DMS114 treated with DMSO at 0.1 percent for 48 hours (cell line): ENCODE results near the gene SLC45A3.

Source experiments
- DNase-seq: peaks from one replicate; lab custom pipeline; 2025; ENCODE audit not compliant: unreplicated experiment; lab: John Stamatoyannopoulos, UW

Gene SLC45A3

DNA sequence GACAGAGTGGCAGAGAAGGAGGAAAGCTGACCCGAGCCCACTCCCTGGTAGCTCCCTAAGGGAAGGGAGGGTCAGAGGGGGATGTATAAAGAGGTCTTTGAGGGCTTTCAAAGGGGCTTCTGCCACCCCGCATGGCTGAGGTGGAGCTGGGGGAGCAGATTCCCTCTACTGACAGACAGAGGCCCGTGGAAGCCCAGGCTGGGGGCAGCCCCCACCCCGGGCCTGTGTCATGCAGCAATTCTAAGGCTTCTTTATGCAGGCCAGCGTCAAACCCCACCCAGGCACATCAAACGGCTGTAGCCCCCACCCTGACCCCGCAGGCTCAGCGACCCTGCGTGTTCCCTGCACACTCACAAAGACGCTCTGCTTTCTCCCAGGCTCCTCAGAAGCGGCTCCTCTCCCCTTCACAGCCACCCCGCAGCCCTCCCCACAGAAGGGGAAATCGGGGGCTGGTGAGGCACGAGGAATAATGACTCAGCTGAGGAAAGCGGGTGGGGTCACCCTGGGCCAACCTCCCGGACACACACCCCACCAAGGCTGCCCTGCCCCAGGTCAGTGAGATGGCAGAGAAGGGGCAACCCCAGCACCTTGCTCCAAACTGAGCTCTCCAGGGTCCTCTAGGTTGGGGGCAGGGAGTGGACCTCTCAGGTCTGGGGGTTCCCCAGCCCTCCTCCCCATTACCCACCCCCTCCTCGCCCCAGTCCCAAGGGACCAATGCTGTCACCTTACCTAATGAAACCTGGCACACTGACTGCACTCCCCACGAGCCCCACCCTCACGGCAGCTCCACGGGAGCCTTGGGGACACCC is 10.8 kb downstream of the SLC45A3 start:
- no peak for DNase-seq

DNA sequence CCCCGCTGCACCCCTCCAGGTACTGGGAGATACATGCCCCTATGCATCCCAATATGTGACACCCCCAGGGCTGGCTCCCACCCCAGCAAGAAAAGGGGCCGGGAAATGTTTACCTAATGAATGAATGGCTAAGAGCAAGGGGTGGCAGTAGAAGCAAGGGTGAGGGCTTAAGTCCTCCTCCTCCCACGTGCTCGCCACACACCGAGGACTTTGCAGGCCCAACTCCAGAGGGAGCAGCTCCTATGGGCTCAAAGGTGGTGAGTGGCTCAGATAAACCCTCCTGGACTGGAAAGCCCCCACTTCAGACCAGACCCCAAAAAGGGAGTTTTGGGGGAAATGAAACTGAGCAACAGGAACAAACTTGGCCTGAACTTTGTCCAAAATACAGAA is 11.4 kb downstream of the SLC45A3 start:
- DNase-seq, result no peak

DNA sequence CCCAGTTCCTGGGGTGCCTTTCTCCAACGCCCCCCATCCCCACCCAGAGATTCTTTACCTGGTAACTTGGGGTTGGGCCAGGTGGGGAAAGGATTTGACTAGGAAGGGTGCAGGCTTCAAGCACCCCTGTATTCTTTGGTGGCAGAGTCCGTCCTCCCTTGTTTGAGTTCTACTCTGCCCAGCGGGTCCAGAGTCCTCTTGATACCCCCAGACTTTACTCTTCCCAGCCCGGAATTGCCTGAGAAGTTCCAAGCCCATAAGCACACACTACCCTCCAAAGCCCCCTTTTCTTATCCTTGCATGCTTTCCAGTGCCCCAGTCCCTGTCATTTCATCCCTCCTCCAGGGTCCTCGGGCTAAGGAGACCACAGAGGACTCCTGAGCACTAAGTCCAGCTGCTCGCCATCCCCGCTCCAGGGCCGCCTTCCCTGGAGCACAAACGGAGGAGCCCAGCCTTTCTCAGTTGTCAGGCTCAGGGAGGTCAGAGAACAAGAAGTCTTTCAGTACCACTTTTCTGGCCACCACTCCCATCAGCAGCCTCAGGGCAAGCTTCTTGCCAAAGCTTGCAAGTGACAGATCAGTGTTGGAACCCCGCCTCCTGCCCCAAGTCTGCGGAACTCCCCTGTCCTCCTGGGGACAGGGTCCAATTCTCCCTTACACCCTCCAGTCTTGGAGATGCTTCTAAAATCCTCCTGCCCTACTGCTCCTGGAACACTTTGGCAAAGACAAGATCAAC is 12.2 kb downstream of the SLC45A3 start:
- DNase-seq, result no peak

DNA sequence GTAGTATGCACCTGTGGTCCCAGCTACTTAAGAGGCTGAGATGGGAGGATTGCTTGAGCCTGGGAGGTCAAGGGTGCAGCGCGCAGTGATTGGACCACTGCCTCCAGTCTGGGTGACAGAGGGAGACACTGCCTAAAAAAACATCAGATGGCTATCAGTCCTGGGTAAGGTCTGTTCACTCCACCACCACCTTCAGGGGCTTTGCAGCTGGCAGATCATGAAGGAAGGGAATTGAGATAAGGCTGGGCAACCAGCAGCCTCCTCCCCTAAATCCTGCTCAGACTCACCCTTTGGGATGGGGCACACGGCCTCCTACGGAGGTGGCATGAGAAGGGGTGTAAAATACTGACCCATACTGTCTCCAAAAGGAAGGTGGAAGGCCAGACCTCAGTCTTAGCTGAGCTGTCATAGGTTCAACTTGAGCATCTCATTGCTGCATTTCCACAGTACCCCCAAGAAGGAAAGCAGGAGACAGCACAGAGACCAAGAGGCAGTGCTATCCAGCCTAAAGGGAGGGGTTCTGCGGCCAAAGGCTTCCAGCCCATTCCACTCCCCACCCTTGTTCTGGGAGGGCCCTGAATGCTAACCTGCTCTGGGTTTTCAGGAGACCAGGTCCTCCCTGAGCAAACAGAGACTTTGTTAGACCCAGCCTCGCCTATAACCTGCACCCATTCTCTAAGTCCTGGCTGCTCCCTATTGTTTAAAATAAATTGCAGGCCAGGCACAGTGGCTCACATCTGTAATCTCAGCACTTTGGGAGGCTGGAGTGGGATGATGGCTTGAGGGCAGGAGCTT is 13.7 kb downstream of the SLC45A3 start:
- no peak for DNase-seq

DNA sequence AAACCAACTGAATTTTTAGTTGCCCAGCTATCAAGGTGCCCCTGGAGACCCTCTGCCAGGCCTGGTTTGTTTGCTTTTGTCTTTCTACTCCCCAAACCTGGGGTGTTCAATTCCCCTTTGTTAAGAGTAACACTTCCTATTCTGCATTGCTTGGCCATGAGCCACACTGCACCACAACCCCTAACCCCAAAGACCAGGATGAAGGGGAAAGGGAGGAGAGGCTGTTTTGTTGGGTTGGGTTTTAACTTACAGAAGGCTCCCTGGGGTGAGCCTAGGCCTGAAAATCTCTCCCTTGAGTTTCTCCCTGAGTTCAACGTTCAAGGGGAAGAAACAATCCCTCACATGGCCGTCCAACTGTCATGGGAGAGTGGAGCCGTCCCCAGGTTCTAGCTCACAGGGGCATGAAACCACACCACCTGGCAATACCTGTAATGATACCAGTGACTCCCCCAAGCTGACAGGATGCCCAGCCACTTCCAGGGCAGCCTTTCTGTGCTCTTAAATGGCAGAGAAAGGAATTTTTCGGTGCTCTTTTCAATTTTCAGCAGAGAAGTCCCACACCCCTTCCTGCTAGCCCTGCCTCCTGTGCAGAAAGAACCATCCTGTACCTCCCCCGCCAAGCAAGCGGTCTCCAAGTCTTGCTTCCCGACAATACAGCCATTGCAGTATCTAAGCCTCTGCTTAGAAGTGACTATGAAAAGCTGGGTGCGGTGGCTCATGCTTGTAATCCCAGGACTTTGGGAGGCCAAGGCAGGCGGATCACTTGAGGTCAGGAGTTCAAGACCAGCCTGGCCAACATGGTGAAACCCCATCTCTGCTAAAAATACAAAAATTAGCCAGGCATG is 14.9 kb downstream of the SLC45A3 start:
- no peak for DNase-seq

DNA sequence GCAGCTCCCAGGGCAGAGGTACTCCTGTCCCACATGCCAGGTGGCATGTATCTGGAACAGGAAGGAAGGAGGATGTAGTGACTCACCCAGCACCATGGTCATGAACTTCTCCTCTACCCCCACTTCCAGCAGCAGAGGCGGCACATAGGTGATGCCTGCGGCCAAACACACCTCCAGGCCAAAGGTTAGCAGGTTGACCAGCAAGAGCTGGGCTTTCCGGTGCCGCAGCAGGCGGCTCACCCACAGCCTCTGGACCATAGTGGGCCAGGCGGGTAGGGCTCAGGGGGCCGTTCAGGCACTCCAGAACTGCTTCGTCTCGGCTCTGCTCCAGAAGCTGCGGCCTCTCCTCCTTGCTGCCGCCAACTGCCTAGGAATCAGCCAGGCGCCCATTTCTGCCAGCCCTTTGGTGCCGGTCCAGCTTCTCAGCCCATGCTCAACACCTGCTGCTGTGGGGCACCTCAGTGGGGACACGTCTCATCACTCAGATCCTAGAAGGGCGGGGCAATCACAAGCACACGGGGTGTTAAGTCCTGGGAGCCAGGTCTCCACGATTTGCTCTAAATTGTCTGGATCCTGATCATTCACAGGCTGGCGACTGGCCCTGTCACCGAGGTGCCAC is 15.8 kb downstream of the SLC45A3 start:
- DNase-seq, result no peak

DNA sequence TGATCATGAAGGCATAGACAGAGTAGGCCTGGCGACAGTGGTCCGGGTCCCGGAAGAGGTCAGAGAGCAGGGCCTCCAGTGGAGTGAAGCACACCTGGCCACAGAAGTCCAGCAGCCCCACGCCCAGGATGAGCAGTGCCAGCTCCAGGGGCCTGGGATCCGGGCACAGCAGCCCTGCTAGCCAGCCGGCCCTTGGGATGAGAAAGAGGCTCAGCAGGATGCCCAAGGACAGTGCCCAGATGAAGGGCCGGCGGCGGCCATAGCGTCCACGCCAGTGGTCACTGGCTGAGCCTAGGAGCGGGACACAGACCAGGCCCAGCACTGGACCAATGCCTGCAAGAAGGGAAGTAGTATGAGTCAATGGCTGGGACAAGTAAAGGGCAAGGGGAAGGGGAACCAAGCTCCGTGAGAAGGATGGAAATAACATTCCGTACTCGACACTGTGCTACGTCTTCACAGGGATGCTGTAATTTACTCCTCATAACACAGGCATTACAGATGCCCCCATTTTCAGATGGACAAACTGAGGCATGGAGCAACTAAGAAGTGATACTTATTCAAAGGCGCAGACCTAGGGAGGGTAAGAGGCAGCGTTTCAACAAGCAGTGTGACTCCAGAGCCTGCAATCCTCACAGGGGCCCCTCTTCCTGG is 16.9 kb downstream of the SLC45A3 start:
- DNase-seq, result no peak

DNA sequence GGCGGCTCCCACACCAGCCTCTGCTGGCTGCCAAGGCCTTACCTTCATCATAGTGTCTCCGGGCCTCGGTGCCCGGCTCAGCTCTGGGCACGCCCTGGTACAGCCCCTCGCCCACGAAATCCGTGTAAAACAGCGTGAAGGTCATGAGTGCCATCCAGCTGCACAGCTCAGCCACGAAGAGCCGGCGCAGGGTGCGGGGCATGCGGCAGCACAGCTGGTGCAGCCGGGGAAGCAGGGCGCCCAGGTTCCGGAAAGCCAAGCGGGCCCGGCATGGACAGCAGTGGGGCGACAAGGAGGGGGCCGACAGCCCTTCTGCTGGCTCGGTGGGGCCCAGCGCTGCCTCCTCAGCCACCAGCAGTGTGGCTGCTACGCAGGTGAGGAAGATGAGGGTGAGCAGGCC is 17.5 kb downstream of the SLC45A3 start:
- DNase-seq, result no peak

DNA sequence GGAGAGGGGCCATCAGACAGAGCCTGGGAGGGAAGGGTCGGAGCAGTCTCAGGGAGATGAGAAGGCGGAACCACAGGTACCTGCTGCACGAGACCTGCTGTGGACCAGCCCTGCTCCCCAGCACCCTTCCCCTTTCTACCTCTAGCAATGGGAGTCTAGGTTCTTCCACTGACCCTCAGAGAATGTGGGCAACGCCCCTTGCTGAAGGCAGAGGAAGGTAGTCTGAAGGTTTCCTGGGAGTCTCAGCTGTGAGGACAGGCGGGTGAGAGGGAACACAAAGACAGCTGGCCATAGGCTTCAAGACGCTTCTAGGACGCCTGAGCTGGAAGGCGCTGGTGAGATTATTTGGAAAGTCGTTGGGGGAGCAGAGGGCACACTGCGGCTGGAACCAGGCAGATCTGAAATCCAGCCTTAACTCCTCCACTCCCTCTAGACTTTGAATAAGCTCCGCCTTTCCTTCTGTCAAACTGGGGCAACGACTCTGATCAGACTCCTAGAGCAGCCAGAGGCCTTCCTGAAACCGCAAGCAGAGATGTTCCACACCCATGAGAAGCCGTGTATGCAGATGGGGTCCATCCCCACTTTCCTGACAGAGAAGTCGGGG is 18.1 kb downstream of the SLC45A3 start:
- no peak for DNase-seq

DNA sequence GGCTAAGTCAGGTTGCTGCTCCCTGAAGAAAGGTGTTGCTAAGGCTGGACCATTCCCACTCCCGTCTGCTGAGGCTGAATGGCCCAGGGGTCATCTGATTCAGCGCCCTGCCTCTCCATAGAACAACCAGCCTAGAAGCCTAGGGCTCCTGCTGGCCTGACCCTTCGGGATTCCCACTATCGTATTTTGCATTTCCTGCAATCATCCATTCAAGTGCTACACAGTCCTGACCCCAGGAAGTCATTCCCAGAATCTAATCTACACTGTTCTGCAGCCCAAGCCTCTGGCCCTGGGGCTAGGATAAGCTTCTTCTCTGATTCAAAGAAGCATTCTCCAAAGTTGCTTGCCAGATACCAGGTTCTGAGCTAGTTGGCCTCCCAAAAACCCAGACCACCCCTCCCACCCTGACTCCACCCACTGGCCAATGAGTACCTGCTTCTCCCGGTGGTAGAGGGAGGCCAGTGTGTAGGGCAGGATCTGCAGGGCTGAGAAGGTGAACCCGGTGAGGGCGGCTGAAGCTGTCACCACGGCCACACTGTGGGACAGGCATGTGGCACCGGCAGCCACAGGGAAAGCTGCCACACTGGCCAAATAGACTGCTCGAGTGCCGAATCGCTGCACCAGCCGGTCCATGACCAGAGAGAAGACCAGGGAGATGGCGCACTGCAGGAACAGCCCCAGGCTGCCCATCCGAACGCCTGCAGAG is 18.7 kb downstream of the SLC45A3 start:
- DNase-seq, result no peak

DNA sequence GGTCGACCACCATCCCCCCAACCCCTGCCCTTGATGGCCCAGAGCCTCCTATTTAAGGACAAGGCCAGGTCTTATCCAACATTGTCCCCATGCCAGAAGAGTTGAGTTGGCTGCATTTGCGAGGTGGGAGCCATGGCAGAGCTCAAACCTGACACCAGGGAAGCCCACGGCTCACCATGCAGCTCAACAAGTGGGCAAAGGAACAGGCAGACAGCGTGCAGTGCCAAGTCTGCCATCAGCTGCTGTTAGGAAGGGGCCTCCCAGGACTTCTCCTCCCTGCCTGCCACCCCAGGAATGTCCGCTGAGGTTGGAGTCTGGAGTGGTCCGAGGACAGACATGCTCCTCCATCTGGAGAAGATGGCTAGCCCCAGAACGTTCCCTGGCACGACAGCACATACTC is 19.9 kb downstream of the SLC45A3 start:
- no peak for DNase-seq

DNA sequence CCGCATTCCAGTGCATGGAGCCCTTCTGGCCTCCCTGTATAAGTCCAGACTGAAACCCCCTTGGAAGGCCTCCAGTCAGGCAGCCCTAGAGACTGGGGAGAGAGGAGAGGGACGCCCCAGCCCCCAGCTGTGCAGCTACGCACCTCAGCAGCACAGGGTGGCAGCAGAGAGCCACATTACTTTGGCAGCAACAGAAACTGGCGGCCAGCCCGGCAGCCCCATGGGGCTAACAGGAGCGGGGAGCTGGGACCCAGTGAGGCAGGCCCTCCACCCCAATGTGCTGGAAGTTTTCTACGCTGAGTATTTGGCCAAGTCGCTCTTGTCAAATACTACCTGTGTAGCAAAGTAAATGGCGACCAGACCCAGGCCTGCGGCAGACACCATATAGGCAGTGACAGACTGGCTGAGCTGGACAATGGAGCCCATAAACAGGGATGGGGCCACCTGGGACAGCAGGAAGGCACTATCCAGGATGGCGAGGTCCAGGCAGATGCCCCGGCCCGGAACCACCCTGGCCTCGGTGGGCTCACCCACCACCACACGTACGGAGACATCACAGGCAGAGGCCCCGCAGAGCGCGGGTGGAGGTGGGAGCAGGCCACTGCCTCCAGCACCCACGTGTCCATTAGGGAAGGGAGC is 21.2 kb downstream of the SLC45A3 start:
- peak; percentile 29 for DNase-seq

DNA sequence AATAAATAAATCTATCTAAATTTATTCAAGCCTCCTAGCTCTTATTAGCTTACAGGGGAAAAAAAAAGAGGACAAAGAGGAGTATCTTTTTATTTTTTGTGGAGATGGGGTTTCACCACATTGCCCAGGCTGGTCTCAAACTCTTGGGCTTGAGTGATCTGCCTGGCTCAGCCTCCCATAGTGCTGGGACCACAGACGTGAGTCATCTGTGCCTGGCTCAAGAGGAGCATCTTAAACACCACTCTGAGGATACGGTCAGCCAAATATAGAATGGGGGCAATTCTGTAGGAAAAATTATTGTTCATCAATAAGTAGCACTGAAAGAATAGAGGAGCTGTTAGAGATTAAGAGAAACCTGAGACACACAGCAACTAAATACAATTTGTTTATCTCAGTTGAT is 24.1 kb downstream of the SLC45A3 start:
- no peak for DNase-seq

DNA sequence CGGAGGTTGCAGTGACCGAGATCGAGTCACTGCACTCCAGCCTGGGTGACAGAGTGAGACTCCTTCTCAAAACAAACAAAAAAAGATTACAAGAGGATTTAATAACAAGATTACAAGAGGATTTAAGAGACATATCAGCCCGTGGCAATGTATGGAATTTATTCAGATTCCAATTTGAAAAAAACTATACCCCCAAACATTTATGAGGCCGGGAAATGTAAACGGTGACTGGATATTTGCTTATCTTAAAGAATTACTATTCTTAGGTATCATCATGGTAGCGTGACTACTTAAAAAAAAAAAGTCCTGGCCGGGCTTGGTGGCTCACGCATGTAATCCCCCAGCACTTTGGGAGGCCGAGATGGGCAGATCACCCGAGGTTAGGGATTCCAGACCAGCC is 27.3 kb downstream of the SLC45A3 start:
- no peak for DNase-seq

DNA sequence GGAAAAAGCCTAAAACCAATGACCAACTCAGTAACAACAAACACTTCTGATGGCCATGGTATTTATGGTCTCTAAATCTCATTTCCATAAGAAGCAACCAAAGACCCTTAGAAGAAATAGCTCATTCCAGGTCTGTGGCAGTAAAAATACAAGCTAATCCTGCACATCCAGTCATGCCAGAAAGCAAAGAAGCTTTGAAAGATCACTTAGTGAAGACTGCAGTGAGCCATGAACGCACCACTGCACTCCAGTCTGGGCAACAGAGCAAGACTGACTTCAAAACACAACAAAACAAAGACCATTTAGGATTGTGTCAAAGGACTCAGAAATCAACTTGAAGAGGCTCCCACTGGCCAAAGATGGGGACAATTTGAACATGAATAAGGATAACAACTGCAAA is 30.1 kb downstream of the SLC45A3 start:
- no peak for DNase-seq

DNA sequence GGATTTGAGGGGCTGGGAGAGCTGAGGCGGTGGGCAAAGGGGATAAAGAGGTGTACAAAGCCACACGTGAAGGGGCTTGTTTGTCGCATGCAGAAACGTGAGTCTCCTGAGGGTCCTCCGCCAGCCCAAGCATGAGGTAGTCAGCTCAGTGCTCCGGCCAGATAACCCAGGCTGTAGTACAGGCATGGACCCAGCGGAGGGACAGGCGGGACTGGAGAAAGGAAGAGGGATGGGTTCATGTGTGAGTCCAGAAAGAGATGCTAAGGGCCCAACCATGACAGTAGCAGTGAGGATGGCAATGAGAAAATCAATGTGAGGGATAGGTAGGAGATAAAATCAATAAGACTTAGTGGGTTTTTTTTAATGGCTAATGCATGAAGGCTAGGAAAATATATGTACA is 34.8 kb downstream of the SLC45A3 start:
- no peak for DNase-seq

DNA sequence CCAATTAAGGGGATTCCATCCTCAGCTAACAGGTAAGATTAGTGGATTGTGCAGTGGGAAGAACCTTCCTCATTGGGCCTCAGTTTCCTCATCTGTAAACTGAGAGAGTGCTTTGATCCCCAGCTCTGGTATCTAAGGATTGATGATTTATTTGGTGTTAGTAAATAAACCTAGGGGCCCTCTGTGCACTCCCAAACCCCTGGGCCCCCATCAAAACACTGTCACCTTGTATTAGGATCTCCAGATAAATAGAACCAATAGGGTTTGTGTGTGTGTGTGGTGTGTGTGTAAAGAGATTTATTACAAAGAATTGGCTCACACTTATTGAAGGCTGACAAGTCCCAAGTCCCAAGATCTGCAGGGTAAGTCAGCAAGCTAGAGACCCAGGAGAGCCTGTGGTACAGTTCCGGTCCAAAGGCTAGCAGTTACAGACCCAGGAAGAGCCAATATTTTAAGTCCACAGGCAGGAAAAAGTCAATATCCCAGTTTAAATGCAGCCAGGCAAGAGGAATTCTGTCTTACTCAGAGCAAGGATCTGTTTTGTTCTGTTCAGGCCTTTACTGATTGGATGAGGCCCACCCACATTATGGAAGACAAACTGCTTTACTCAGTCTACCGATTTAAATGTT is 37.5 kb downstream of the SLC45A3 start:
- DNase-seq, result no peak

DNA sequence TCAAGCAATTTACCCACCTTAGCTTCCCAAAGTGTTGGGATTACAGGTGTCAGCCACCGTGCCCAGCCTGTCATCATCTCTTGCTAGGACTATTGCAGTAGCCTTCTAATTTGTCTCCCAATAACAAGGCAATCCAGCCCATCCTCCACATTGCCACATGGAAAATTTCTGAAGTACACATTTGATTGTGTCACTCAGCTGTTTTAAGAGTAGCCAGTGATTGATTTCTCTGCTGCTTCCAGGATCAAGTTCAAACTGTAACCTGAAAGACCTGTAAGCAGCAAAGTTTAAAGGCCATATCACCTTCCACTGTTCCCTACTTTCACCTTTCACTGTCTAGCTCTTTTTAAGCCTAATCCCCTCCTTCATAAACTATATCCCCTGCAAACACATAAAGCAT is 40.7 kb downstream of the SLC45A3 start:
- DNase-seq, result no peak
